ENCODE data around the gene KRTAP17-1. TPM values are rescaled to one million over a fixed set of nuclear protein-coding genes. Genes with fewer than 3 reads are reported as not detected.
"Not testable (repeated sequence)": the region's sequence is repeated elsewhere in the genome, so short reads cannot be mapped to it uniquely, and the experiment has no call there.

KRTAP17-1 gene
- polyA plus RNA-seq (ENCODE audit: insufficient read length), result not detected
- long read RNA-seq, donor 1, result 0 reads
- long read RNA-seq, donor 2, result 0 reads
- long read RNA-seq, donor 3, result 0 reads
- long read RNA-seq, donor 4, result 0 reads
- long read RNA-seq, donor 5, result 0 reads
- long read RNA-seq, donor 6, result 0 reads
- long read RNA-seq, donor 7, result 0 reads
- long read RNA-seq, donor 8, result 0 reads

- no peak for DNase-seq
Observed at GRCh38 chr17:41315204-41315794, at the start of gene KRTAP17-1. Gene KRTAP17-1, minus strand, starts transcription at chr17:41315710. Its CDS starts 60 bp downstream, at chr17:41315650.

- DNase-seq, result no peak
Observed at GRCh38 chr17:41363881-41364280, 48.4 kb upstream of the KRTAP17-1 start.

- DNase-seq, result no peak
Observed at GRCh38 chr17:41360296-41360995, 44.9 kb upstream of the KRTAP17-1 start.

- no peak for DNase-seq
Observed at GRCh38 chr17:41354536-41354935, 39.0 kb upstream of the KRTAP17-1 start.

GRCh38 chr17:41352597-41353366 is 37.3 kb upstream of the KRTAP17-1 start:
- DNase-seq, result no peak

GRCh38 chr17:41351177-41351576 is 35.7 kb upstream of the KRTAP17-1 start:
- DNase-seq, result no peak

- DNase-seq, result not testable (repeated sequence)
Observed at GRCh38 chr17:41350381-41350878, 34.9 kb upstream of the KRTAP17-1 start, which contains the start of gene KRT33A. Gene KRT33A, minus strand, starts transcription at chr17:41350828. Its CDS starts 61 bp downstream, at chr17:41350767.

- DNase-seq, result no peak
Observed at GRCh38 chr17:41347869-41348760, 32.6 kb upstream of the KRTAP17-1 start.

GRCh38 chr17:41346421-41346820 is 30.9 kb upstream of the KRTAP17-1 start:
- not testable (repeated sequence) for DNase-seq

- no peak for DNase-seq
Observed at GRCh38 chr17:41345992-41346391, 30.5 kb upstream of the KRTAP17-1 start.

- DNase-seq, result peak; percentile 50
Observed at GRCh38 chr17:41343029-41343428, 27.5 kb upstream of the KRTAP17-1 start.

- DNase-seq, result no peak
Observed at GRCh38 chr17:41340934-41341861, 25.7 kb upstream of the KRTAP17-1 start.

GRCh38 chr17:41340494-41340893 is 25.0 kb upstream of the KRTAP17-1 start:
- peak; percentile 54 for DNase-seq

GRCh38 chr17:41339571-41340172 is 24.2 kb upstream of the KRTAP17-1 start:
- no peak for DNase-seq

- no peak for DNase-seq
Observed at GRCh38 chr17:41338961-41339485, 23.5 kb upstream of the KRTAP17-1 start.

- no peak for DNase-seq
Observed at GRCh38 chr17:41335747-41336146, 20.2 kb upstream of the KRTAP17-1 start.

GRCh38 chr17:41334385-41335305 is 19.1 kb upstream of the KRTAP17-1 start:
- no peak for DNase-seq

- DNase-seq, result no peak
Observed at GRCh38 chr17:41333836-41334235, 18.3 kb upstream of the KRTAP17-1 start.

All from left kidney (tissue), 8 donors.